Measurements from ENCODE around the gene GJC1. TPM values are rescaled to one million over a fixed set of nuclear protein-coding genes. Genes with fewer than 3 reads are reported as not detected.

The GJC1 gene
- total and polyA plus RNA-seq, 4 donors, result 3.9 to 44.3 (median 8.5) TPM

- WGBS, 2 donors, result 97 to 98% methylated on average over 12 of the region's 12 CpGs
- peaks cover 0 to 1% (median 0%) of the 10 kb centered on the region in 4 donors for H3K9me3 ChIP-seq (ENCODE audit: control insufficient read depth in 4 of 4, insufficient read depth in 3 of 4, low read length in 3 of 4)
- no peak for DNase-seq
- peaks cover 34 to 52% (median 49%) of the 10 kb centered on the region in 4 donors for H3K36me3 ChIP-seq (ENCODE audit: control insufficient read depth in 4 of 4, insufficient read depth in 4 of 4, low read length in 4 of 4)
- H3K27ac ChIP-seq (ENCODE audit: low read depth in 1 of 2, low read length in 1 of 2), result no peak overlapping the region
- H3K27me3 ChIP-seq (ENCODE audit: control insufficient read depth in 3 of 3, insufficient read depth in 3 of 3, low read length in 2 of 3), result no peaks in the 10 kb centered on the region
- no peak overlapping the region for H3K4me3 ChIP-seq
- TF ChIP-seq CTCF (IDR thresholded peaks at IDR 0.05; ENCODE audit: control extremely low read depth, extremely low read depth), result no peak
- ATAC-seq (ENCODE audit: insufficient read depth, low FRiP score), result no peak
- peaks cover 0 to 1% (median 0%) of the 10 kb centered on the region in 5 donors for H3K4me1 ChIP-seq (ENCODE audit: control insufficient read depth in 5 of 5, insufficient read depth in 5 of 5, low read length in 5 of 5)
- H3K9ac ChIP-seq (ENCODE audit: insufficient read depth in 1 of 2, low read length in 2 of 2), result no peak overlapping the region
Observed at GRCh38 chr17:44871556-44871955, 41.5 kb upstream of the GJC1 start.

- TF ChIP-seq CTCF (IDR thresholded peaks at IDR 0.05; ENCODE audit: control extremely low read depth, extremely low read depth), result no peak
- Histone ChIP-seq H3K4me3 (no peak overlapping the region), H3K9me3 (ENCODE audit: control insufficient read depth in 4 of 4, insufficient read depth in 3 of 4, low read length in 3 of 4) (peaks cover 0 to 3% (median 0%) of the 10 kb centered on the region in 4 donors), H3K27ac (ENCODE audit: low read depth in 1 of 2, low read length in 1 of 2) (no peak overlapping the region), H3K9ac (ENCODE audit: insufficient read depth in 1 of 2, low read length in 2 of 2) (no peak overlapping the region), H3K36me3 (ENCODE audit: control insufficient read depth in 4 of 4, insufficient read depth in 4 of 4, low read length in 4 of 4) (peaks cover 34 to 51% (median 42%) of the 10 kb centered on the region in 4 donors), H3K27me3 (ENCODE audit: control insufficient read depth in 3 of 3, insufficient read depth in 3 of 3, low read length in 2 of 3) (no peaks in the 10 kb centered on the region), H3K4me1 (ENCODE audit: control insufficient read depth in 5 of 5, insufficient read depth in 5 of 5, low read length in 5 of 5) (peaks cover 0 to 2% (median 0%) of the 10 kb centered on the region in 5 donors)
- DNase-seq (no peak), ATAC-seq (ENCODE audit: insufficient read depth, low FRiP score) (no peak)
- WGBS, 2 donors, result 89 to 91% methylated on average over 3 of the region's 3 CpGs
Observed at GRCh38 chr17:44867841-44868240, 37.8 kb upstream of the GJC1 start.

GRCh38 chr17:44865931-44866330 lies 35.8 kb upstream of the GJC1 start:
- Histone ChIP-seq H3K27ac (ENCODE audit: low read depth in 1 of 2, low read length in 1 of 2) (no peak overlapping the region), H3K4me1 (ENCODE audit: control insufficient read depth in 5 of 5, insufficient read depth in 5 of 5, low read length in 5 of 5) (peaks cover 0 to 7% (median 0%) of the 10 kb centered on the region in 5 donors), H3K27me3 (ENCODE audit: control insufficient read depth in 3 of 3, insufficient read depth in 3 of 3, low read length in 2 of 3) (no peaks in the 10 kb centered on the region), H3K36me3 (ENCODE audit: control insufficient read depth in 4 of 4, insufficient read depth in 4 of 4, low read length in 4 of 4) (peaks cover 32 to 54% (median 42%) of the 10 kb centered on the region in 4 donors), H3K9ac (ENCODE audit: insufficient read depth in 1 of 2, low read length in 2 of 2) (no peak overlapping the region), H3K4me3 (no peak overlapping the region), H3K9me3 (ENCODE audit: control insufficient read depth in 4 of 4, insufficient read depth in 3 of 4, low read length in 3 of 4) (peaks cover 0 to 2% (median 0%) of the 10 kb centered on the region in 4 donors)
- TF ChIP-seq CTCF (IDR thresholded peaks at IDR 0.05; ENCODE audit: control extremely low read depth, extremely low read depth), result no peak
- 88 to 90% methylated on average over 6 of the region's 6 CpGs for WGBS, 2 donors
- DNase-seq, result no peak
- no peak for ATAC-seq (ENCODE audit: insufficient read depth, low FRiP score)

GRCh38 chr17:44865231-44865660 lies 35.2 kb upstream of the GJC1 start:
- WGBS, 2 donors, result 77 to 89% methylated on average over 1 of the region's 1 CpG
- ATAC-seq (ENCODE audit: insufficient read depth, low FRiP score) (peak; percentile 82), DNase-seq (peak; percentile 72 to 85 (median 81))
- Histone ChIP-seq H3K27ac (ENCODE audit: low read depth in 1 of 2, low read length in 1 of 2) (no peak overlapping the region), H3K27me3 (ENCODE audit: control insufficient read depth in 3 of 3, insufficient read depth in 3 of 3, low read length in 2 of 3) (no peaks in the 10 kb centered on the region), H3K36me3 (ENCODE audit: control insufficient read depth in 4 of 4, insufficient read depth in 4 of 4, low read length in 4 of 4) (peaks cover 32 to 58% (median 43%) of the 10 kb centered on the region in 4 donors), H3K4me1 (ENCODE audit: control insufficient read depth in 5 of 5, insufficient read depth in 5 of 5, low read length in 5 of 5) (peaks cover 0 to 7% (median 0%) of the 10 kb centered on the region in 5 donors), H3K4me3 (no peak overlapping the region), H3K9me3 (ENCODE audit: control insufficient read depth in 4 of 4, insufficient read depth in 3 of 4, low read length in 3 of 4) (peaks cover 0 to 2% (median 0%) of the 10 kb centered on the region in 4 donors), H3K9ac (ENCODE audit: insufficient read depth in 1 of 2, low read length in 2 of 2) (no peak overlapping the region)
- peak; percentile 80 for TF ChIP-seq CTCF (IDR thresholded peaks at IDR 0.05; ENCODE audit: control extremely low read depth, extremely low read depth)

All from lung (tissue), 12 donors.